Adipose tissue (tissue), 3 donors: ENCODE measurements around the gene EED. TPM values are rescaled to one million over a fixed set of nuclear protein-coding genes. Genes with fewer than 3 reads are reported as not detected.

Source experiments
- H3K27ac ChIP-seq: one replicate; pipeline ENCODE4 v1.5.1; 2013; ENCODE audit warnings: low read depth, low read length
- WGBS, 3 donors: extraction: QIAGEN DNeasy Blood & Tissue Kit; methylation state at CpG; one replicate each; pipeline ENCODE4 v1.1.7; 2013; 5-methylcytosine and 5-hydroxymethylcytosine counted together
- polyA plus RNA-seq, 3 donors: library from polyadenylated mRNA; stranded (reverse); fragments of 200-250 nt; gene quantifications; one replicate each; pipeline ENCODE4 v1.2.3, GENCODE V29; 2013
- donor health status: healthy with polysubstance abuse.
- donor health status: Bipolar disorder and iron deficiency.
- donor health status: healthy.

EED gene, protein sequence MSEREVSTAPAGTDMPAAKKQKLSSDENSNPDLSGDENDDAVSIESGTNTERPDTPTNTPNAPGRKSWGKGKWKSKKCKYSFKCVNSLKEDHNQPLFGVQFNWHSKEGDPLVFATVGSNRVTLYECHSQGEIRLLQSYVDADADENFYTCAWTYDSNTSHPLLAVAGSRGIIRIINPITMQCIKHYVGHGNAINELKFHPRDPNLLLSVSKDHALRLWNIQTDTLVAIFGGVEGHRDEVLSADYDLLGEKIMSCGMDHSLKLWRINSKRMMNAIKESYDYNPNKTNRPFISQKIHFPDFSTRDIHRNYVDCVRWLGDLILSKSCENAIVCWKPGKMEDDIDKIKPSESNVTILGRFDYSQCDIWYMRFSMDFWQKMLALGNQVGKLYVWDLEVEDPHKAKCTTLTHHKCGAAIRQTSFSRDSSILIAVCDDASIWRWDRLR
- 10 to 100 TPM in 1 of 3 donors, 1 to 10 TPM in 2; 6.3 to 15.6 (median 9.5) TPM for polyA plus RNA-seq

- WGBS, 3 donors: 0 to 1% (median 0%) methylated on average over 60 to 64 of the region's 64 CpGs
- peak within 1 kb of the TSS; percentile 43 for H3K27ac ChIP-seq
These were observed at the start of gene EED for GRCh38 chr11:86244522-86245368. TSS of gene EED (plus strand) at chr11:86244753. CDS start at chr11:86245230, 477 bp downstream.

- 92 to 95% (median 95%) methylated on average over 18 of the region's 18 CpGs for WGBS, 3 donors
- H3K27ac ChIP-seq: no peak overlapping the region
These were observed 49.6 kb upstream of the EED start for GRCh38 chr11:86194998-86195397.

DNA sequence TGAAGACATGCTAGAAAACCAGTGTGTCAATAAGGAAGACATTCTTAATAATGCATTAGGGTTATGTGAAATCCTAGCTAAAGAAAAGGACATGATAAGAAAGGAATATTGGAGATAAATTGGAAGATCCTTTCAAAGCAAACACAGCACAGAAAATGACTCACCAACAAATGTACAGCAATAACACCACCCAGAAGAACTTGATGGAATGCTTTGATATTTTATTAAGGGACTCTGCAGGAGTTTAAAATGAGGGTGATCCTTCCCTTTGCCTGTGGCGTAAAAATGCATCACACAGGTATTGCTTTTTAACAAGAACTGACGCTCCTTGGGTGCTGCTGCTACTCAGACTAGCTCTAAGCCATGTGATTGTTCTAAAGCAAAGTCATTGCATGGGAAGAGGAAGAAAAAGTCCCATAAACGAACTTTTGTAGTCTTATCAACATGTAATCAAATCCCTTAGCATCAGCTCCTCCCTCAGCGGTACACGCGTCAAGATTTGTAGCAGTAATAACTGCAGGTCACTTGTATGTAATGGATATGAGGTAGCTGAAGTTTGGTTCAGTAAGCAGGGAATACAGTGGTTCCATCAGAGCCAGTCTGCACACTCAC is 48.4 kb upstream of the EED start:
- H3K27ac ChIP-seq: no peak overlapping the region
- 52 to 65% (median 63%) methylated on average over 6 of the region's 6 CpGs for whole genome bisulfite sequencing, 3 donors

GRCh38 chr11:86196913-86197312 is 47.6 kb upstream of the EED start:
- no peak overlapping the region for H3K27ac ChIP-seq
- WGBS, 3 donors: 70 to 77% (median 73%) methylated on average over 3 of the region's 3 CpGs

GRCh38 chr11:86197448-86197847 is 47.1 kb upstream of the EED start:
- no peak overlapping the region for H3K27ac ChIP-seq

GRCh38 chr11:86198139-86198538 is 46.4 kb upstream of the EED start:
- H3K27ac ChIP-seq: no peak overlapping the region

- 95 to 97% (median 96%) methylated on average over 1 of the region's 1 CpG for WGBS, 3 donors
These were observed 45.2 kb upstream of the EED start for GRCh38 chr11:86199354-86199753.

GRCh38 chr11:86201371-86201884 is 43.1 kb upstream of the EED start:
- H3K27ac ChIP-seq: no peak overlapping the region

More at GRCh38 chr11:86199354-86199753, 45.2 kb upstream of the EED start:
- no peak overlapping the region for H3K27ac ChIP-seq

DNA sequence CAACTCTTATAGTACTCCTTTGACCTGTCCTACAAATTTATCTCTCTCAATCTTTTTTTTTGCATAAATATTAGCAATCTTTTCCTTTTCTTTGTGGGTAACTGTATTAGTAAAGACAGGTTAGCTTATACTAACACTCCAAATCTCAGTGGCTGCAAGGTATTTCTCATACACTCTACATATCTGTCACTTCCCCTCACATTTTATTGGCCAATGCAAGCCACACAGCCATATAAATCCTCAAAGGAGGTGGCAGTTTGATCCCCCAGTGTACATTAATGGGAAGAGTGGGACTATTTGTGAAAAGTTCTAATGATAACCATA is 42.6 kb upstream of the EED start:
- H3K27ac ChIP-seq: no peak overlapping the region

DNA sequence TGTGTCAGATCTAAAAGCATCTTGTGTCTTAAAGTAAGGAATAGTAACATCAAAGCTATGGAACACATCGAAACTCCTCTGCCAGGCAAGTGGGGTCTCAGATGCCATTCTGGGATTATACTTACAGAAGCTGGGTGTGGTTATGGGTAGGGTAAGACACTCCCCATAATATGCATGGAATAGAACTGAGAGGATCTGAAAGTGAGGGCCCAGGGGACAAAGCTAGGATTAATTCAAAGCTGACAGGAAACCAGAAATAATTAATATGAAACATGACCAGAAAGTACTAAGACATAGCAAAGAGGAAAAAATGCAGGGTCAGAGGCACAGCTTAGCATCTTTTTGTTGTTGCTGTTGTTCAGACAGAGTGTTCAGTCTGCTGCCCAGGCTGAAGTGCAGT is 40.2 kb upstream of the EED start:
- no peak overlapping the region for H3K27ac ChIP-seq

DNA sequence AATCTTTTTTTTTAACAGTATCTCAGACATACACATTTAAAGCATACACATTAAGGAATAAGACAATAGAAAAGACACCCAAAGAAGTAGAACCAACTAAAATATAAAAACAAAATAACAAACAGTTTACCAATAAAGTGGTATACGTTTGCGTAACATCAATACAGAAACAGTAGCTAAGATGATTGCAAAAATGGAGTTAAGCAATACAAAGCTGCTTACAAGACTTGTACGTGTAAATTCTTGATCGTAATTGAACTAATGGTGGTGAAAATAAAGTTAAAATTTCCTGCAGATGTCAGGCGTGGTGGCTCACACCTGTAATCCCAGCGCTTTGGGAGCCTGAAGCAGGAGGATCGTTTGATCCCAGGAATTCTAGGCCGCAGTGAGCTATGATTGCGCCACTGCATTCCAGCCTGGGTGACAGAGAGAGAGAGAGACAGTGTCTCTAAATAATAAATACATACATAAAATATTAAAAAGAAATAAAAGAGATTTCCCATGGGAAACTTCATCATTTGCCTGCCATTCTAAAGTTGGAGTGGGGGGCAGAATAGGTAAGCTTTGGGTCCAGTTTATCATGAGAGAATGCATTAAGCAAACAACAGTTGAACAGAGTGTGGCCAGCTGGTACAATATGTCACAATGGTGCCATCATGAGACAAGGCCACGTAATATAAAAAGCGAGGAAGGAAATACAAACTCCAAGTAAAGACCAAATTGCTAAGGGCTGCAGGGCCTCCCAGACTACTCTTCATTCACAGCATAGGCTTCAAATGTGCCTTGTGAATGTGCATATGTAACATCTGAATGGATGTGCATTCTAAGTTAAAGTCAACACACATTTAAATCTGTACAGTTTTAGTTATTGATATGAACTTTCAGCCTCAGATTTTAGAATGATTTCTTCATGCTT is 38.9 kb upstream of the EED start:
- 58 to 87% (median 65%) methylated on average over 11 of the region's 11 CpGs for WGBS, 3 donors
- H3K27ac ChIP-seq: no peak overlapping the region

More for the DNA sequence above, 40.2 kb upstream of the EED start:
- WGBS, 3 donors: 84 to 96% (median 87%) methylated on average over 1 of the region's 1 CpG

DNA sequence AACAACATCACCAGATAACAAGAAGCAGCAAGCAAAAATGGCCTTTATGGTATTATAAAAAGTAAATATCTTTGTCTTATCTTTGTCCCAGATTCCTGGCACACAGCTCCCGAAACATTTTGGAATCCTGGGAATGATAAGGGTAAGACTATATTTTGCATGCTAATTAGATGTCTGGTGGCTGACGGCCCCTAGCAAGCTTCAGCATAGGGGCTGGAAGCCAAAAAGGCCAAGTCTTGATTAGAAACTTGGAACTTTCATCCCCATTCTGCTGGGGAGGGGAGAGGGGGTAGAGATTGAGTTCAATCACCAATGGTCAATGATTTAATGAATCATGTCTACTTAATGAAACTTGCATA is 38.2 kb upstream of the EED start:
- no peak overlapping the region for H3K27ac ChIP-seq
- 45 to 83% (median 58%) methylated on average over 2 of the region's 2 CpGs for WGBS, 3 donors

DNA sequence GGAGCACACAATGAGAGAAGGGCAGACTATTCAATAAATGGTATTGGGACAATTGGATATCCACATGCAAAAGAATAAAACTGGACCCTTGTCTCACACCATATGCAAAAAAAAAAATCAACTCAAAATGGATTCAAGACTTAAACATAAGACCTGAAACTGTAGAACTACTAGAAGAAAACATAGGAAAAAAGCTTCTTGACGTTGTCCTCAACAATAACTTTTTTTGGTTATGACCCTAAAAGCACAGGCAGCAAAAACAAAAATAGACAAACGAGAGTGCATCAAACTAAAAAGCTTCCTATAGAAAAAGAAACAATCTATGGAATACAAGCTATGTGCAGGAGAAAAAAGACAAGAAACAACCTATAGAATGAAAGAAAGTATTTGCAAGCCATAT is 37.1 kb upstream of the EED start:
- WGBS, 3 donors: 93 to 98% (median 96%) methylated on average over 2 of the region's 2 CpGs
- no peak overlapping the region for H3K27ac ChIP-seq

GRCh38 chr11:86208572-86208971 is 36.0 kb upstream of the EED start:
- H3K27ac ChIP-seq: no peak overlapping the region

GRCh38 chr11:86209806-86210657 is 34.5 kb upstream of the EED start:
- WGBS, 3 donors: 86 to 95% (median 94%) methylated on average over 9 of the region's 9 CpGs

DNA sequence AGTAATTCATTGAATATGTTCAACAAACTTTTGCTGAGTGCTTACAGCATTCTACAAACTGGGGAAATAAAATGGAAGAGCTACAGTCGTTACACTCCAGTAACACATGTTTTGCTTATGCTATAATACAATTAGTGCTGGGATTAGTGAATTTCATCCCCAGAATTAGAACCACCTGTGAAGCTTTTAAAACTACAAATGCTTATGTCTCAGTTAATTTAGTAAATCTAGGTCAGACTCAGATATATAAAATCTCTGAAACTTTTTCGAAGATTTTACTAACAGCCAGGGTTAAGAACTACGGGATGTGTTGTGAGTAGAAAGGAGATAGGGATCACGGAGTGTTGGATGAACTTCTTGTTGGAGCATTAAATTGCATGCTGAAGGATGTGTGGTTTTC is 33.7 kb upstream of the EED start:
- WGBS, 3 donors: 92 to 95% (median 95%) methylated on average over 4 of the region's 4 CpGs
- no peak overlapping the region for H3K27ac ChIP-seq

More at GRCh38 chr11:86209806-86210657, 34.5 kb upstream of the EED start:
- no peak overlapping the region for H3K27ac ChIP-seq

- no peak overlapping the region for H3K27ac ChIP-seq
- 82 to 88% (median 84%) methylated on average over 4 of the region's 4 CpGs for WGBS, 3 donors
These were observed 32.9 kb upstream of the EED start for GRCh38 chr11:86211619-86212018.
